ENCODE data around the gene SPEM2.

GRCh38 chr17:7398612-7399011, 26.8 kb upstream of the SPEM2 start:
- TF ChIP-seq TAF1 (conservative IDR thresholded peaks at IDR 0.05) (no peak), CTCF (IDR thresholded peaks at IDR 0.05; ENCODE audit: low read depth, low read length, missing input control) (no peak), ATF3 (IDR thresholded peaks at IDR 0.05) (no peak), REST (IDR thresholded peaks at IDR 0.05) (no peak), YY1 (IDR thresholded peaks at IDR 0.05) (no peak), JUND (IDR thresholded peaks at IDR 0.05) (no peak)
